ENCODE measurements around the gene TM4SF5.

TM4SF5 gene

GRCh38 chr17:4771519-4772234, at the start of gene TM4SF5:
Gene TM4SF5, plus strand, starts transcription at chr17:4771886. Its CDS starts 37 bp downstream, at chr17:4771923.
- Mint-ChIP-seq H3K9me3 (no peaks in the 10 kb centered on the region), H3K27me3 (ENCODE audit: low read depth, poor library complexity) (peaks cover 36% of the 10 kb centered on the region), H3K36me3 (ENCODE audit: low read depth) (no peaks in the 10 kb centered on the region), H3K4me1 (peaks cover 4% of the 10 kb centered on the region), H3K4me3 (no peak within 1 kb of the TSS), H3K27ac (no peak within 1 kb of the TSS)
- no peak for TF ChIP-seq CTCF (IDR thresholded peaks at IDR 0.05)
- no peak for DNase-seq

GRCh38 chr17:4722678-4723240, 48.9 kb upstream of the TM4SF5 start:
- no peak overlapping the region for H3K4me3 Mint-ChIP-seq
- H3K36me3 Mint-ChIP-seq (ENCODE audit: low read depth) = peaks cover 17% of the 10 kb centered on the region
- peak overlapping the region; percentile 68 for H3K27ac Mint-ChIP-seq
- TF ChIP-seq CTCF (IDR thresholded peaks at IDR 0.05) = no peak
- H3K4me1 Mint-ChIP-seq = peaks cover 16% of the 10 kb centered on the region
- H3K9me3 Mint-ChIP-seq = peaks cover 5% of the 10 kb centered on the region
- peaks cover 18% of the 10 kb centered on the region for H3K27me3 Mint-ChIP-seq (ENCODE audit: low read depth, poor library complexity)
- DNase-seq = no peak

- Mint-ChIP-seq H3K27me3 (ENCODE audit: low read depth, poor library complexity) (peaks cover 26% of the 10 kb centered on the region), H3K36me3 (ENCODE audit: low read depth) (peaks cover 3% of the 10 kb centered on the region), H3K4me3 (no peak overlapping the region), H3K9me3 (peaks cover 5% of the 10 kb centered on the region), H3K27ac (no peak overlapping the region), H3K4me1 (peaks cover 15% of the 10 kb centered on the region)
- no peak for DNase-seq
- no peak for TF ChIP-seq CTCF (IDR thresholded peaks at IDR 0.05)
These were observed 47.0 kb upstream of the TM4SF5 start for GRCh38 chr17:4724650-4725049.

GRCh38 chr17:4725646-4726310, 45.9 kb upstream of the TM4SF5 start:
- peaks cover 5% of the 10 kb centered on the region for H3K9me3 Mint-ChIP-seq
- H3K4me1 Mint-ChIP-seq = peaks cover 19% of the 10 kb centered on the region
- peaks cover 26% of the 10 kb centered on the region for H3K27me3 Mint-ChIP-seq (ENCODE audit: low read depth, poor library complexity)
- no peak for TF ChIP-seq CTCF (IDR thresholded peaks at IDR 0.05)
- no peak overlapping the region for H3K4me3 Mint-ChIP-seq
- H3K36me3 Mint-ChIP-seq (ENCODE audit: low read depth) = no peaks in the 10 kb centered on the region
- no peak overlapping the region for H3K27ac Mint-ChIP-seq
- DNase-seq = no peak

- peaks cover 5% of the 10 kb centered on the region for H3K9me3 Mint-ChIP-seq
- H3K4me1 Mint-ChIP-seq = peaks cover 18% of the 10 kb centered on the region
- H3K4me3 Mint-ChIP-seq = no peak overlapping the region
- no peak overlapping the region for H3K27ac Mint-ChIP-seq
- peaks cover 29% of the 10 kb centered on the region for H3K27me3 Mint-ChIP-seq (ENCODE audit: low read depth, poor library complexity)
- H3K36me3 Mint-ChIP-seq (ENCODE audit: low read depth) = no peaks in the 10 kb centered on the region
- no peak for TF ChIP-seq CTCF (IDR thresholded peaks at IDR 0.05)
- no peak for DNase-seq
These were observed 43.6 kb upstream of the TM4SF5 start for GRCh38 chr17:4728124-4728523.
